Ovary (tissue), 9 donors: ENCODE results near the gene ADAMTS17. TPM values are rescaled to one million over a fixed set of nuclear protein-coding genes. Genes with fewer than 3 reads are reported as not detected.

Experiments used
- DNase-seq, 5 donors: peaks; one replicate each; pipeline ENCODE4 v3.0.0-alpha.2; 2019 to 2020
- H3K27ac ChIP-seq, 2 donors: fragments of 200-600 bp; one replicate each; pipeline versions ENCODE4 v1.5.1 to v1.8.0; 2019 to 2022
- H3K27me3 ChIP-seq: fragments of 200-600 bp; one replicate; pipeline ENCODE4 v1.8.0; 2022
- H3K36me3 ChIP-seq: fragments of 200-600 bp; sonication (generic); one replicate; pipeline ENCODE4 v1.5.1; 2019
- H3K4me1 ChIP-seq: one replicate; pipeline ENCODE4 v1.8.1; 2013; ENCODE audit warnings: mild to moderate bottlenecking, moderate library complexity; ENCODE audit not compliant: insufficient read depth
- H3K4me3 ChIP-seq: fragments of 200-600 bp; sonication (generic); one replicate; pipeline ENCODE4 v1.5.1; 2017
- H3K9me3 ChIP-seq, 2 donors: fragments of 200-600 bp in 1 of 2; sonication (generic) in 1 of 2; one replicate each; pipeline versions ENCODE4 v1.5.1 to v1.8.1; 2013 to 2019; ENCODE audit warnings: mild to moderate bottlenecking in 1 of 2, moderate library complexity in 1 of 2
- EP300 ChIP-seq: sonication (generic); formaldehyde crosslinking; IDR thresholded peaks from one replicate; pipeline ENCODE4 v1.6.1; 2017; ENCODE audit warnings: antibody characterized with exemption
- POLR2A ChIP-seq: fragments of 450-650 bp; IDR thresholded peaks from one replicate; pipeline ENCODE4 v1.6.1; 2017; ENCODE audit warnings: antibody characterized with exemption, mild to moderate bottlenecking, moderate library complexity
- WGBS, 3 donors: extraction: QIAGEN DNeasy Blood & Tissue Kit in 1 of 3; methylation state at CpG; one replicate each; pipeline versions ENCODE4 v1.1.5 to v1.1.7; 2013 to 2017; 5-methylcytosine and 5-hydroxymethylcytosine counted together
- intact Hi-C, 4 donors: fragments of 100-400 bp; cut with DNase I; formaldehyde crosslinking; loops; one replicate each; pipeline versions ENCODE4 v1.11.0 to v1.15.1; 2022 to 2023
- polyA plus RNA-seq, 2 donors: library from polyadenylated mRNA; stranded (reverse); fragments of 200-250 nt in 1 of 2; fragments of 350-450 nt in 1 of 2; fragmentation: Illumina TruSeq in 1 of 2; extraction: RNeasy Lipid Tissue Mini Kit (QIAGEN cat#74804) in 1 of 2; gene quantifications; one replicate each; pipeline ENCODE4 v1.2.3, GENCODE V29; 2013 to 2014
- total RNA-seq, 7 donors: library from RNA; depleted of rRNA in 2 of 7; stranded (reverse); fragments of >200 nt in 2 of 7; fragmentation: NEBNext Ultra II Directional in 3 of 7; extraction: Animal tissue kit (Norgen Biotek cat#: 25700) in 3 of 7; gene quantifications; one replicate each; pipeline versions ENCODE4 v1.1.0 to v1.2.4, GENCODE V29; 2016 to 2023
- TF ChIP-seq, protein P1 (sequence below), 3 donors: fragments of 450-650 bp in 2 of 3; fragments of 200-600 bp in 1 of 3; IDR thresholded peaks; one replicate each; pipeline versions ENCODE4 v1.5.1 to v1.8.0; 2016 to 2022; ENCODE audit warnings: antibody characterized with exemption in 3 of 3, mild to moderate bottlenecking in 1 of 3
- donor health status: DM: no; HTN: no; CAD: no; lungs with moderate emphysema.
- donor health status: DM: no; HTN: no; CAD: no.
- donor health status: Bipolar disorder and iron deficiency.
- donor health status: DM: yes; HTN: yes; CAD: no.
- donor health status: DM: no; HTN: no; CAD: no.
- donor health status: DM: yes; HTN: yes; CAD: no.

The ADAMTS17 gene
- total and polyA plus RNA-seq, 9 donors: 1.3 to 11.3 (median 5.9) TPM

DNA sequence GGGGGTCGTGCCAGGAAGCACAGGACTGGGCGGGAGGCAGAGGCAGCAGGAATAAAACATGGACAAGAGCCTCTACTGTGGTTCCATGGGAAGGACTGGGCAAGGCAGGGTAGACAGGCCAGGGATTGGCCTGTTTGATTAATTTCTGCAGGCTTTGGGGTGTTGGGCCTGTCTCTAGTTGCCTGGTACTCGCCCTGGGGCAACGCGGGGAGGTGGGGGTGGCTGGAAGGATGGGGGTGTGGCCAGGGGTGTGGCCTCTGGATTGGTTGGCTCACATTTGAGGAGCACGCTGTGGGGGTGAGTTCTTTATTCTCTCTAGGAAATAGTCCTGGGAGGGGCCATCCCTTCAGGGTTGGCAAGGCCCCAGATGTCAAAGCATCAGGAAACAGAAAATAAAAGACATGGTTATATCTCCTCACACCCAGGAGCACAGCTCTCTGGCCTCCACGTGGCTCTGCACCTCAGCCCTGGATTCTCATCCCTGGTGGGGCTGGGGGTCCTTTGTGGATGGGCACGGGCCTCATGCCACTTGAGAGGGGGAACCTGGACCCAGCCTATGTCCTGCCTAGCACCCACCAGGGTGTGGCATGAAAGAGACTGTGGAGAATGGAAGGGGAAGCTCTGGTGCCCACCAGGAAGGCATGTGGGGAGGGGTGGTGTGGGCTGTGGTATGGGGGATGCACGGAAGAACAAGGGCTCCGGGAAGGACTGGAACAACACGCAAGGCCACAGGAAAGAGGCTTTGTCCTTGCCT is 385.6 kb downstream of the ADAMTS17 start:
- intact Hi-C loops: loop anchor here in 2 of 4 donors (10.0 kb wide), 2 partner anchors 379 to 389 kb away; partner anchors contain the start of gene ADAMTS17 (in 1 of the 2)
- H3K9me3 ChIP-seq: no peaks in the 10 kb centered on the region
- no peak overlapping the region for H3K4me3 ChIP-seq
- TF ChIP-seq POLR2A: no peak
- TF ChIP-seq EP300: no peak
- TF ChIP-seq, protein P1, sequence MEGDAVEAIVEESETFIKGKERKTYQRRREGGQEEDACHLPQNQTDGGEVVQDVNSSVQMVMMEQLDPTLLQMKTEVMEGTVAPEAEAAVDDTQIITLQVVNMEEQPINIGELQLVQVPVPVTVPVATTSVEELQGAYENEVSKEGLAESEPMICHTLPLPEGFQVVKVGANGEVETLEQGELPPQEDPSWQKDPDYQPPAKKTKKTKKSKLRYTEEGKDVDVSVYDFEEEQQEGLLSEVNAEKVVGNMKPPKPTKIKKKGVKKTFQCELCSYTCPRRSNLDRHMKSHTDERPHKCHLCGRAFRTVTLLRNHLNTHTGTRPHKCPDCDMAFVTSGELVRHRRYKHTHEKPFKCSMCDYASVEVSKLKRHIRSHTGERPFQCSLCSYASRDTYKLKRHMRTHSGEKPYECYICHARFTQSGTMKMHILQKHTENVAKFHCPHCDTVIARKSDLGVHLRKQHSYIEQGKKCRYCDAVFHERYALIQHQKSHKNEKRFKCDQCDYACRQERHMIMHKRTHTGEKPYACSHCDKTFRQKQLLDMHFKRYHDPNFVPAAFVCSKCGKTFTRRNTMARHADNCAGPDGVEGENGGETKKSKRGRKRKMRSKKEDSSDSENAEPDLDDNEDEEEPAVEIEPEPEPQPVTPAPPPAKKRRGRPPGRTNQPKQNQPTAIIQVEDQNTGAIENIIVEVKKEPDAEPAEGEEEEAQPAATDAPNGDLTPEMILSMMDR (IDR thresholded peaks at IDR 0.05): no peak
- WGBS, 3 donors: 85 to 88% (median 85%) methylated on average over 11 of the region's 11 CpGs
- no peak overlapping the region for H3K27ac ChIP-seq
- H3K4me1 ChIP-seq: peaks cover 12% of the 10 kb centered on the region
- H3K36me3 ChIP-seq: no peaks in the 10 kb centered on the region
- DNase-seq: peak in 1 of 5 donors; percentile 17
- H3K27me3 ChIP-seq: no peaks in the 10 kb centered on the region

DNA sequence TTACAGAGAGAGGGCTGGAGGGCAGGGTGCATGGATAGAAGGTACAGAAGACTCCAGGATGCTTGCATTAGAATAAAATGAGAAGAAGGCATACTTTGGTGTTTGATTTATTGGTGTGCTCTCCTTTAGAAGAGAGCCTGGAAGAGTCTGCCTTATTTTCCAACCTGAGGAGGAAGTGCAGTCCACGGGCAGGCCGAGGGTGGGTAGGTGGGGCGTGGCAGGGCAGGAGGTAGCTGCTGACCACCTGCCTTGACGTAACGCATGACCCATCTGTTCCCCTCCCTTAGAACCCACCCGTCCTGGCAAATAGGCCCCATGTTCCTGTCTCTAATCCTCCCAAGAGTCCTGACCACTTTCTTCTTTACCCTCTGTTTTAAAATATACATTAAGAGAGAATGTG is 386.2 kb downstream of the ADAMTS17 start:
- intact Hi-C loops: loop anchor here in 2 of 4 donors (10.0 kb wide), 2 partner anchors 379 to 389 kb away; partner anchors contain the start of gene ADAMTS17 (in 1 of the 2)
- 84 to 96% (median 91%) methylated on average over 6 of the region's 6 CpGs for WGBS, 3 donors
- DNase-seq: peak in 1 of 5 donors; percentile 6

DNA sequence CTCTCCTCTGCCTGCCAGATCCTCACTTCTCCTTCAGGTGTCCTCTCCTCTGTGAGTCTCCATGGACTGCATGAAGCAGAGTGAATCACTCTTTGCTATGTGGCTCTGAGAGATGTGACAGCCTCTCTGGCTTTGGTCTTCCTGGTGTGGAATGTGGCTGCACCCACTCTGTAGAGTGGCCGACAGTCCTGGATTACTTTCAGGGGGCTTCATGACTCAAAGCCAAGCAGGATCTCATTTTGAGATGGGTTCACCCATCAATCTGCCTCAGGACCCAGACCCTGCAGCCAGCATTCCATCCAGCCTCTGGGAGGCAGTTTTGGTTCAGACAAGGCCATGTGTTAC is 386.6 kb downstream of the ADAMTS17 start:
- no peaks in the 10 kb centered on the region for H3K27me3 ChIP-seq
- intact Hi-C loops: loop anchor here in 2 of 4 donors (10.0 kb wide), 2 partner anchors 380 to 390 kb away; partner anchors contain the start of gene ADAMTS17 (in 1 of the 2)
- no peak overlapping the region for H3K4me3 ChIP-seq
- no peaks in the 10 kb centered on the region for H3K36me3 ChIP-seq
- TF ChIP-seq EP300: no peak
- TF ChIP-seq, protein P1 (IDR thresholded peaks at IDR 0.05): no peak
- TF ChIP-seq POLR2A: no peak
- DNase-seq: no peak
- peak overlapping the region in 1 of 2 donors; percentile 66 for H3K27ac ChIP-seq
- WGBS, 3 donors: 85 to 100% (median 100%) methylated on average over 1 of the region's 1 CpG
- H3K4me1 ChIP-seq: peaks cover 12% of the 10 kb centered on the region
- no peaks in the 10 kb centered on the region for H3K9me3 ChIP-seq

More for the DNA sequence above, 386.2 kb downstream of the ADAMTS17 start:
- no peak overlapping the region for H3K4me3 ChIP-seq
- H3K27ac ChIP-seq: no peak overlapping the region
- H3K9me3 ChIP-seq: no peaks in the 10 kb centered on the region
- TF ChIP-seq EP300 (no peak), POLR2A (no peak)
- TF ChIP-seq, protein P1 (IDR thresholded peaks at IDR 0.05): no peak
- H3K4me1 ChIP-seq: peaks cover 12% of the 10 kb centered on the region
- no peaks in the 10 kb centered on the region for H3K36me3 ChIP-seq
- no peaks in the 10 kb centered on the region for H3K27me3 ChIP-seq

GRCh38 chr15:99954361-99955180 is 387.2 kb downstream of the ADAMTS17 start:
- Histone ChIP-seq H3K27me3 (no peaks in the 10 kb centered on the region), H3K9me3 (no peaks in the 10 kb centered on the region), H3K27ac (peak overlapping the region in 1 of 2 donors; percentile 66), H3K4me3 (no peak overlapping the region), H3K4me1 (peaks cover 12% of the 10 kb centered on the region), H3K36me3 (no peaks in the 10 kb centered on the region)
- peak; percentile 56 to 83 (median 78) for DNase-seq
- WGBS, 3 donors: 38 to 47% (median 46%) methylated on average over 11 of the region's 11 CpGs
- intact Hi-C loops: loop anchor here in 2 of 4 donors (10.0 kb wide), 2 partner anchors 380 to 390 kb away; partner anchors contain the start of gene ADAMTS17 (in 1 of the 2)
- TF ChIP-seq POLR2A (no peak), EP300 (no peak)
- TF ChIP-seq, protein P1 (IDR thresholded peaks at IDR 0.05): no peak
